HG02759 (cell line): Measurements from ENCODE around the gene ZFP3.
"Not testable (repeated sequence)": the region's sequence is repeated elsewhere in the genome, so short reads cannot be mapped to it uniquely, and the experiment has no call there.

Experiments
- ATAC-seq: cut with Tn5 transposase; IDR thresholded peaks from one replicate; pipeline ENCODE4 v1.9.1; 2021; ENCODE audit warnings: mild to moderate bottlenecking, moderate library complexity; ENCODE audit not compliant: unreplicated experiment

Gene ZFP3

DNA sequence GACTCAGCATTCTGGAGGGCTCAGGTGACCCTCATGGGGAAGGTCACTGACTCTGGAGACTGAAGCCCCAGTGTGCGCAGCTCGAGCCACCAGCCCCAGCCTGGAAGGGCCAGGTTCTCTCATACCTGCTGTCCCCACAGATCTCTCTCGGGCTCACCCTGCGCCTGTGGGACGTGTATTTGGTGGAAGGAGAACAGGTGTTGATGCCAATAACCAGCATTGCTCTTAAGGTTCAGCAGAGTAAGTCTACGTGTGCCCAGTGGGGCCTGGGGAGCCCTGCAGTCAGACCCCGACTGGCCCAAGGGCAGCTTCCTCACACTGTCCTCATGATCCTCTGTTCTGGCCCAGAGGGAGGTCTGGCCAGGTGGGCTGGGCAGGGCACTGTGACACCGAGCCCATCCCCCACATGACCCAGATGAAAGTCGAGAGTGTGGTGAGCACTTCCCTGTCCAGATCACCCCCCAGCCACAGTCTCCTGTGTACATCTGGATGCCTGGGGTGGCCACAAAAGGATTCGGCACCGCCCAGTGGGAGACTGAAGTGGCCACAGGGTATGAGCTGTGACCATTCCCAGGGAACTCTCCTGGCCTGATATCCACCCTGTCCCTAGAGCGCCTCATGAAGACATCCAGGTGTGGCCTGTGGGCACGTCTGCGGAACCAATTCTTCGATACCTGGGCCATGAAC, 59.4 kb downstream of the ZFP3 start:
- ATAC-seq, result not testable (repeated sequence)

- not testable (repeated sequence) for ATAC-seq
Observed at GRCh38 chr17:5138198-5138544, 59.9 kb downstream of the ZFP3 start.

- ATAC-seq, result no peak
Observed at GRCh38 chr17:5138616-5139457, 60.6 kb downstream of the ZFP3 start.

GRCh38 chr17:5139458-5139732, 61.1 kb downstream of the ZFP3 start:
- no peak for ATAC-seq

DNA sequence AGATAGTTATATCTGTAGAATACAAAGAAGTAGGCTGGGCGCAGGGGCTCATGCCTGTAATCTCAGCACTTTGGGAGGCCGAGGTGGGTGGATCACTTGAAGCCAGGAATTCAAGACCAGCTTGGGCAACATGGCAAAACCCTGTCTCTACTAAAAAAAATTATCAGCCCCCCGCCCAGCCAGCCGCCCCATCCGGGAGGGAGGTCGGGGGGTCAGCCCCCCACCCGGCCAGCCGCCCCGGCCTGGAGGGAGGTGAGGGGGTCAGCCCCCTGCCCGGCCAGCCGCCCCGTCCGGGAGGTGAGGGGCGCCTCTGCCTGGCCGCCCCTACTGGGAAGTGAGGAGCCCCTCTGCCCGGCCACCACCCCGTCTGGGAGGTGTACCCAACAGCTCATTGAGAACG, 64.6 kb downstream of the ZFP3 start:
- not testable (repeated sequence) for ATAC-seq
